Activated CD8-positive, alpha-beta T cell treated with anti-CD3 and anti-CD28 coated beads for 36 hours (primary cell): Measurements from ENCODE around the gene CACNA1S. TPM values are rescaled to one million over a fixed set of nuclear protein-coding genes. Genes with fewer than 3 reads are reported as not detected.

Experiments
- ATAC-seq: fragments of 200-7000 bp; cut with Tn5 transposase; one replicate; pipeline ENCODE4 v1.10.0; 2021; ENCODE audit warnings: mild to moderate bottlenecking, moderate library complexity
- CTCF ChIA-PET: fragments of 350-600 bp; sonication (Branson Sonifier 250); formaldehyde crosslinking; loops from one replicate; lab custom pipeline; 2021; ENCODE audit warnings: antibody characterized with exemption; lab: Charles Lee
- POLR2A ChIA-PET: fragments of 350-600 bp; sonication (Branson Sonifier 250); formaldehyde crosslinking; loops from one replicate; lab custom pipeline; 2021; ENCODE audit warnings: antibody characterized with exemption; lab: Charles Lee
- DNase-seq: peaks from one replicate; pipeline ENCODE4 v3.0.0-alpha.2; 2020
- H3K27ac Mint-ChIP-seq: one replicate; pipeline ENCODE4 v1.8.0; 2021; ENCODE audit warnings: mild to moderate bottlenecking, mixed read lengths
- H3K27me3 Mint-ChIP-seq: one replicate; pipeline ENCODE4 v1.8.0; 2021; ENCODE audit warnings: mixed read lengths
- H3K36me3 Mint-ChIP-seq: one replicate; pipeline ENCODE4 v1.8.0; 2021; ENCODE audit warnings: low read depth, mixed read lengths
- H3K4me1 Mint-ChIP-seq: one replicate; pipeline ENCODE4 v1.8.0; 2021; ENCODE audit warnings: low read depth, mixed read lengths
- H3K4me3 Mint-ChIP-seq: one replicate; pipeline ENCODE4 v1.8.0; 2021; ENCODE audit warnings: mild to moderate bottlenecking, moderate library complexity, mixed read lengths
- H3K9me3 Mint-ChIP-seq: one replicate; pipeline ENCODE4 v1.8.0; 2021; ENCODE audit warnings: mixed read lengths
- CTCF ChIP-seq: fragments of 200-600 bp; IDR thresholded peaks from one replicate; pipeline ENCODE4 v1.8.0; 2022; ENCODE audit warnings: antibody characterized with exemption, mild to moderate bottlenecking
- intact Hi-C: fragments of 100-400 bp; cut with micrococcal nuclease; formaldehyde crosslinking; loops from one replicate; pipeline ENCODE4 v1.10.0; 2022
- total RNA-seq, 2 experiments: library from RNA; stranded (reverse); gene quantifications; one replicate each; pipeline ENCODE4 v1.2.3, GENCODE V29; 2021

The CACNA1S gene
- not detected for total RNA-seq

- no peak within 1 kb of the TSS for H3K4me3 Mint-ChIP-seq
- peaks cover 2% of the 10 kb centered on the region for H3K4me1 Mint-ChIP-seq
- POLR2A ChIA-PET, result no interaction called here
- ATAC-seq (no peak), DNase-seq (no peak)
- TF ChIP-seq CTCF, result no peak
- CTCF ChIA-PET, result interaction anchor here (5.4 kb wide), 1 partner anchor 140 kb away, joined by 39 read pairs; no protein-coding TSS in a partner anchor
- intact Hi-C loops, result loop anchor here (10.0 kb wide), 1 partner anchor 137 kb away; no protein-coding TSS in a partner anchor
- H3K27me3 Mint-ChIP-seq, result no peaks in the 10 kb centered on the region
- no peak within 1 kb of the TSS for H3K27ac Mint-ChIP-seq
- no peaks in the 10 kb centered on the region for H3K9me3 Mint-ChIP-seq
- no peaks in the 10 kb centered on the region for H3K36me3 Mint-ChIP-seq
Measured at GRCh38 chr1:201112173-201112731, at the start of gene CACNA1S. Gene CACNA1S, minus strand, starts transcription at chr1:201112426. Its CDS starts 87 bp downstream, at chr1:201112339.

GRCh38 chr1:201157949-201158348 lies 45.7 kb upstream of the CACNA1S start:
- no peak overlapping the region for H3K4me3 Mint-ChIP-seq
- DNase-seq (no peak), ATAC-seq (no peak)
- POLR2A ChIA-PET, result interaction anchor here (1.4 kb wide), 1 partner anchor 13 kb away, joined by 3 read pairs; no protein-coding TSS in a partner anchor
- CTCF ChIA-PET, result interaction anchor here (1.0 to 1.8 kb wide), 5 partner anchors 8 to 65 kb away, joined by 3 to 10 read pairs (median 6); no protein-coding TSS in a partner anchor
- H3K27ac Mint-ChIP-seq, result no peak overlapping the region
- peaks cover 18% of the 10 kb centered on the region for H3K27me3 Mint-ChIP-seq
- no peaks in the 10 kb centered on the region for H3K9me3 Mint-ChIP-seq
- H3K4me1 Mint-ChIP-seq, result peaks cover 10% of the 10 kb centered on the region
- no peaks in the 10 kb centered on the region for H3K36me3 Mint-ChIP-seq
- no peak for TF ChIP-seq CTCF
- intact Hi-C loops, result no loop called here

GRCh38 chr1:201156819-201157218 lies 44.6 kb upstream of the CACNA1S start:
- DNase-seq, result no peak
- peaks cover 18% of the 10 kb centered on the region for H3K27me3 Mint-ChIP-seq

GRCh38 chr1:201156346-201156745 lies 44.1 kb upstream of the CACNA1S start:
- Mint-ChIP-seq H3K36me3 (no peaks in the 10 kb centered on the region), H3K27ac (no peak overlapping the region), H3K27me3 (peaks cover 18% of the 10 kb centered on the region), H3K9me3 (no peaks in the 10 kb centered on the region), H3K4me1 (peaks cover 17% of the 10 kb centered on the region), H3K4me3 (no peak overlapping the region)
- no peak for DNase-seq
- CTCF ChIA-PET, result interaction anchor here (1.0 to 2.1 kb wide), 3 partner anchors 10 to 37 kb away, joined by 3 to 8 read pairs (median 4); no protein-coding TSS in a partner anchor
- no peak for TF ChIP-seq CTCF
- intact Hi-C loops, result no loop called here
- ATAC-seq, result no peak
- POLR2A ChIA-PET, result interaction anchor here (4.8 kb wide), 1 partner anchor 14 kb away, joined by 24 read pairs; no protein-coding TSS in a partner anchor

More at GRCh38 chr1:201156819-201157218, 44.6 kb upstream of the CACNA1S start:
- ATAC-seq, result no peak
- H3K4me1 Mint-ChIP-seq, result peaks cover 17% of the 10 kb centered on the region
- H3K9me3 Mint-ChIP-seq, result no peaks in the 10 kb centered on the region
- POLR2A ChIA-PET, result interaction anchor here (4.8 kb wide), 1 partner anchor 14 kb away, joined by 24 read pairs; no protein-coding TSS in a partner anchor
- CTCF ChIA-PET, result interaction anchor here (1.0 to 2.1 kb wide), 3 partner anchors 10 to 66 kb away, joined by 3 to 8 read pairs (median 3); no protein-coding TSS in a partner anchor
- H3K27ac Mint-ChIP-seq, result no peak overlapping the region
- no peak overlapping the region for H3K4me3 Mint-ChIP-seq
- no peaks in the 10 kb centered on the region for H3K36me3 Mint-ChIP-seq
- no peak for TF ChIP-seq CTCF
- intact Hi-C loops, result no loop called here

- Mint-ChIP-seq H3K27me3 (peaks cover 17% of the 10 kb centered on the region), H3K36me3 (peaks cover 6% of the 10 kb centered on the region), H3K4me3 (no peak overlapping the region), H3K4me1 (peaks cover 17% of the 10 kb centered on the region), H3K9me3 (no peaks in the 10 kb centered on the region), H3K27ac (no peak overlapping the region)
- TF ChIP-seq CTCF, result no peak
- CTCF ChIA-PET, result interaction anchor here (1.3 to 2.1 kb wide), 3 partner anchors 14 to 36 kb away, joined by 4 to 8 read pairs (median 4); no protein-coding TSS in a partner anchor
- ATAC-seq (no peak), DNase-seq (no peak)
- intact Hi-C loops, result no loop called here
- POLR2A ChIA-PET, result interaction anchor here (0.9 to 4.8 kb wide), 3 partner anchors 9 to 130 kb away, joined by 3 to 24 read pairs (median 3); no protein-coding TSS in a partner anchor
Measured at GRCh38 chr1:201155354-201155753, 43.1 kb upstream of the CACNA1S start.
